BE2C (cell line): ENCODE results near the gene ADGRB3.
A peak's percentile ranks its signal among the peaks of the same experiment; 100 is the strongest.

Experiments used
- DNase-seq: peaks from one replicate; pipeline ENCODE4 v3.0.0-alpha.2; 2020
- H3K27me3 ChIP-seq: fragments of 250-450 bp; sonication (Bioruptor Pico); 2 replicates; pipeline ENCODE4 v1.5.1; 2020; ENCODE audit warnings: mild to moderate bottlenecking
- H3K36me3 ChIP-seq: fragments of 250-450 bp; sonication (Bioruptor Pico); 2 replicates; pipeline ENCODE4 v1.5.1; 2020; ENCODE audit warnings: mild to moderate bottlenecking
- H3K4me1 ChIP-seq: fragments of 250-450 bp; sonication (Bioruptor Pico); 2 replicates; pipeline ENCODE4 v1.5.1; 2020
- H3K4me3 ChIP-seq: 2 replicates; pipeline ENCODE4 v1.5.1; 2011; ENCODE audit warnings: low read depth, low read length
- H3K9me3 ChIP-seq: fragments of 250-450 bp; sonication (Bioruptor Pico); 2 replicates; pipeline ENCODE4 v1.5.1; 2020
- CTCF ChIP-seq: IDR thresholded peaks from 2 replicates; pipeline ENCODE4 v1.5.1; 2012; ENCODE audit warnings: mild to moderate bottlenecking, low read depth, low read length

Gene ADGRB3

GRCh38 chr6:69138148-69138547 lies 503.1 kb downstream of the ADGRB3 start:
- no peak for DNase-seq
- Histone ChIP-seq H3K9me3 (no peaks in the 10 kb centered on the region), H3K27me3 (no peaks in the 10 kb centered on the region), H3K4me1 (no peaks in the 10 kb centered on the region), H3K36me3 (no peaks in the 10 kb centered on the region), H3K4me3 (no peak overlapping the region)
- no peak for TF ChIP-seq CTCF

DNA sequence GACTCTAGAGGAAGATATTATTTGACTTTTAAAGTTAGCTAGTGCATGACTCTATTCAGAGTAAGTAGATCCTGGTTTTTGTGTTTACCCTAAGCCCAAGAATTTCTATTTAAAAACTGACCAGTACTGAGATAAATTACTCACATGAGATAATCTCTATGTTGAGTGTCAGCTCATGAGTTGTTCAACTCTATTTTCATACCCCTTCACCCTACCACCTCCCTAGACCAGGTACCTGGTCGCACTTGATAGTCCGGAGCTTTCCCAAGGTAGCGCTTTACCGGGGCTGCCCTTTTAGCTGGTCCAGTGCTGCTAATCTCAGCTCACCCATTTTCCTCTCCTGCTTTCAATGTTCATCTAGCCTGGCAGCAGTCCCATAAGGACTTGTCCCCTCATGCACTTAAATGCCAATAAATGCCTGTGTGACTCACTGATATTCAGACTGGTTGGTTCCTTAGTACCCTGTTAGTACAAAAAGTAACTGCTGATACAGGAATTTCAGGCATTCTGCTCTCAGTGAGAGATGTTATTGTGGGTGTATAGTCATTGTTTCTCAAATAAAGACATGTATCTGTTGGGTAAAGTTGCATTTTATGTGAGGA lies 503.9 kb downstream of the ADGRB3 start:
- no peaks in the 10 kb centered on the region for H3K9me3 ChIP-seq
- no peaks in the 10 kb centered on the region for H3K36me3 ChIP-seq
- H3K4me1 ChIP-seq = no peaks in the 10 kb centered on the region
- no peaks in the 10 kb centered on the region for H3K27me3 ChIP-seq
- no peak for DNase-seq
- TF ChIP-seq CTCF = no peak
- no peak overlapping the region for H3K4me3 ChIP-seq

DNA sequence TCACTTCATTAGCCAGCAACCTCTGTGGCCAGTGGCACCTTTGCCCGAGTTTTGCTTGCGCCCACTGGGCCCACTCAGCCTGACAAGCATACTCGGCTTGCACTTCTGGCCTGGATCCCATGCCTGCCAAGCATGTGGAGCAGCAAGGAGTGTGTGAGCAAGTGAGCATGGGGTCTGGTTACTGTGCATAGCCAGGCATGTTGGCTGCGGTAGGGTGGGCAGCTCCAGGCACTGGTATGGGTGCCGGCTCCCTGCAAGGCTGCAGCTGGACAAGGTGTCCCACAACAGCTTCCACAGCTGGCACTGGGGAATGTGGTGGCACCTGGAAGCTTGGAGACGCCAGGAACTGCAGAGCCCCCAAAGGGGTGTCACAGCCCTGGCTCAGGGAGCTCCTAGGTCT lies 510.0 kb downstream of the ADGRB3 start:
- Histone ChIP-seq H3K4me3 (no peak overlapping the region), H3K4me1 (no peaks in the 10 kb centered on the region)
- TF ChIP-seq CTCF = no peak

DNA sequence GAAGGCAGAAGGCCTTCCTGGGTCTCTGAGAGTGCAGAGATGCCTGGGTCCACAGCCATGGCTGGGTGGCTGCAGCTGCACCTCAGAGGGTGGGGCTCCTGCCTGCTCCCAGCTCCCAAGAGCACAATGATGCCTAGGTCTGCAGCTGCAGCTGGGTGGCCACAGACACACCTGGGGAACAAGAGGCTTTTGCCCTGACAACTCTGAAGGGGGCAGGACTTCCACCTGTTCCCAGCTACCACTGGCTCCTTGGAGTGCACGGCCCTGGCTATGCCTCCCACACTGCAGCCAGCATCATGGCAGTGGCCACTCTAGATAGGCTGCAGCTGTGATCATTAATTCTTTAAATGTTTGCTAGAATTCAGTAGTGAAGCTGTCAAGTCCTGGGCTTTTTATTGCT lies 511.3 kb downstream of the ADGRB3 start:
- no peaks in the 10 kb centered on the region for H3K36me3 ChIP-seq
- H3K4me1 ChIP-seq = no peaks in the 10 kb centered on the region
- DNase-seq = no peak
- no peak for TF ChIP-seq CTCF
- no peaks in the 10 kb centered on the region for H3K9me3 ChIP-seq
- H3K4me3 ChIP-seq = no peak overlapping the region
- no peaks in the 10 kb centered on the region for H3K27me3 ChIP-seq

More for the DNA sequence above, 510.0 kb downstream of the ADGRB3 start:
- H3K9me3 ChIP-seq = no peaks in the 10 kb centered on the region
- DNase-seq = no peak
- no peaks in the 10 kb centered on the region for H3K36me3 ChIP-seq
- H3K27me3 ChIP-seq = no peaks in the 10 kb centered on the region

DNA sequence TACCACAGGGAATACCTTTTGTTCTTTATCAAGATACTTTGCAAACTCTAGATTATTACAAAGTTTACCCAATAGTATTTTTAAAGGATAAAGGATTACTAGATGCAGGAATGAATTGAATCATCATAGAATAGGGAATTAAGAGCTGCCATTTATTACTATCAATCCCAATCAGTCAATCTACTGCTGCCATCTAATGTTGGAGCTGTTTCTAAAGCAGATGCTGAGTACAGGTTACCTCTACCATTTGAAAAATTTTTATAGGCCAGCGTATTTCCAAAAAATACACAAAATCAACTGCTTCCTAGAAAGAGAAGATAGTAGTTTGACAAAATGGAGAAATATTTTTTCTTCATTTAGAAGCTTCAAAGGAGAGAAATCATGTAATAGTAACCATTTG lies 520.4 kb downstream of the ADGRB3 start:
- no peak for DNase-seq
- Histone ChIP-seq H3K36me3 (no peaks in the 10 kb centered on the region), H3K4me3 (no peak overlapping the region), H3K4me1 (peaks cover 11% of the 10 kb centered on the region), H3K27me3 (no peaks in the 10 kb centered on the region), H3K9me3 (no peaks in the 10 kb centered on the region)
- no peak for TF ChIP-seq CTCF

DNA sequence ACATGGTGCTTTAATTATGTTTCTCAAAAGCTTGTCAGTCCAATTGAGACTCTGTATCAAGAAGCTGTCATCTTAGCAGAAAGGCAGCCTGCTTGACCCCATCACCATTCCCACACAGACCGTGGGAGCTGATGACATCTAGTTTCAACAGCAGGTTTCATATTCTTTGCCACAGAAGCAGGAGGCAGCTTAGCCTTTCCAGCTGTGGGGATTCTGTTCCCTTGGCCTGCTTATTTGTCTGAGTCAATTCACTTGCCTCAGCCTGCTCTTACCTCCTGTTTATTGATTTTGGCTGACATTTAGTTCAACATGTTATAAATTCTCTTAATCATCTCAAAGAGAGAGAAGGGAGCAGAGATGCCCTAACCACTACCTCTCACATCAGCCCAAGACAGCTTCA lies 527.7 kb downstream of the ADGRB3 start:
- TF ChIP-seq CTCF = no peak
- peak; percentile 19 for DNase-seq
- no peak overlapping the region for H3K4me3 ChIP-seq
- H3K4me1 ChIP-seq = peaks cover 34% of the 10 kb centered on the region
- no peaks in the 10 kb centered on the region for H3K9me3 ChIP-seq
- no peaks in the 10 kb centered on the region for H3K36me3 ChIP-seq
- H3K27me3 ChIP-seq = no peaks in the 10 kb centered on the region
